Fibroblast of pulmonary artery (primary cell): ENCODE measurements around the gene SLC4A5.

Experiments used
- DNase-seq: peaks from one replicate; pipeline ENCODE4 v3.0.0-alpha.2; 2010; ENCODE audit warnings: low read depth
- H3K4me3 ChIP-seq: replicated peaks from 2 replicates; pipeline ENCODE4 v1.5.1; 2011; ENCODE audit warnings: low read depth, mild to moderate bottlenecking, control low read depth, low read length, moderate library complexity
- TF ChIP-seq, protein P1 (sequence below): IDR thresholded peaks from 2 replicates; pipeline ENCODE4 v1.5.1; 2011; ENCODE audit warnings: mild to moderate bottlenecking, control low read depth, low read length, inconsistent platforms; ENCODE audit errors: missing control alignments

SLC4A5 gene

DNA sequence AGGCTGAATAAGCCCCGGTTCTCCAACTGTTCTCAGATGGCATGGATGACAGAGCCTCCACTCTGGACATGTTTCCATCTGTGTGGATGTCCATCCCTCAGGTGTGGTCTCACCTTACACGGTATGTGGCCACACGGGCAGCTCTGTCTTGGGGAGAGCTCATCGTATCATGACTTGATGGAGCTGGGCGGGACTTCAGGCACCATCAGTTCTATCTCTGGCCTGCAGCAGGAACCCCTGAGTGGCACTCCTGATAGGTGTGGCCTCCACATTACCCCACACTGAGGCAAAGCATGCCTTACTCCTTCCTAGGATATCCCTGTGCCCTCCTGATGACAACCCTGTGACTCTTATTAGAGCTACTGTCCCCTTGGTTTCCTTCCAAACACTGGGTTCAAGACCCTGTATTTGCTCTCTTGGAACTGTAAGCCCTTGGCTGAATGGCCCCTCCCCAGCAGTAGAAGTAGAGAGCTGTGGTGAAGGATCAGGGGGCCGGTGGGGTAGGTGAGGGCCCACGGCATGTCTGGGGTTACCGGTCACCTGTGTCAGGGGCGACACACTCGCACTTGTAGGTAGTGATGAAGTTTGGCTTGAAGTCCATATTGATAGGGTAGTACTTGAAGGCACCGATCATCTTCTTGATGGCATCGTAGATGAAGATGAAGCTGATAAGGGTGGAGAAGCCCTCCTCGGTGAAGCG lies 96.6 kb downstream of the SLC4A5 start:
- no peak for DNase-seq
- H3K4me3 ChIP-seq: no peak overlapping the region
- TF ChIP-seq, protein P1, sequence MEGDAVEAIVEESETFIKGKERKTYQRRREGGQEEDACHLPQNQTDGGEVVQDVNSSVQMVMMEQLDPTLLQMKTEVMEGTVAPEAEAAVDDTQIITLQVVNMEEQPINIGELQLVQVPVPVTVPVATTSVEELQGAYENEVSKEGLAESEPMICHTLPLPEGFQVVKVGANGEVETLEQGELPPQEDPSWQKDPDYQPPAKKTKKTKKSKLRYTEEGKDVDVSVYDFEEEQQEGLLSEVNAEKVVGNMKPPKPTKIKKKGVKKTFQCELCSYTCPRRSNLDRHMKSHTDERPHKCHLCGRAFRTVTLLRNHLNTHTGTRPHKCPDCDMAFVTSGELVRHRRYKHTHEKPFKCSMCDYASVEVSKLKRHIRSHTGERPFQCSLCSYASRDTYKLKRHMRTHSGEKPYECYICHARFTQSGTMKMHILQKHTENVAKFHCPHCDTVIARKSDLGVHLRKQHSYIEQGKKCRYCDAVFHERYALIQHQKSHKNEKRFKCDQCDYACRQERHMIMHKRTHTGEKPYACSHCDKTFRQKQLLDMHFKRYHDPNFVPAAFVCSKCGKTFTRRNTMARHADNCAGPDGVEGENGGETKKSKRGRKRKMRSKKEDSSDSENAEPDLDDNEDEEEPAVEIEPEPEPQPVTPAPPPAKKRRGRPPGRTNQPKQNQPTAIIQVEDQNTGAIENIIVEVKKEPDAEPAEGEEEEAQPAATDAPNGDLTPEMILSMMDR: no peak

DNA sequence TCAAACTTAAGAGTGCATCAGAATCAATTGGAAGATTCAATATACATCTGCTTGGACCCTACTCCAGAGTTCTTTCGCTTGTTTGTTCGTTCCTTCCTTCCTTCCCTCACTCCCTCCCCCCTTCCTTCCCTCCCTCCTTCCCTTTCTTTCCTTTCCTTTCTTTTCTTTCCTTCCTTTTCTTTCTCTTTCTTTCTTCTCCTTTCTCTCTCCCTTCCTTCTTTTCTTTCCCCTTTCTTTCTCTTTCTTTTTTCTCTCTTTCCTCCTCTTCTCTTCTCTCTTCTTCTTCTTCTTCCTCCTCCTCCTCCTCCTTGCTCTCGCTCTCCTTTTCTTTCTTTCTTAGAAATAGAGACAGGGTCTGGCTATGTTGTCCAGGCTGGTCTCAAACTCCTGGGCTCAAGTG lies 98.9 kb downstream of the SLC4A5 start:
- no peak for DNase-seq
- H3K4me3 ChIP-seq: no peak overlapping the region
- TF ChIP-seq, protein P1: no peak

DNA sequence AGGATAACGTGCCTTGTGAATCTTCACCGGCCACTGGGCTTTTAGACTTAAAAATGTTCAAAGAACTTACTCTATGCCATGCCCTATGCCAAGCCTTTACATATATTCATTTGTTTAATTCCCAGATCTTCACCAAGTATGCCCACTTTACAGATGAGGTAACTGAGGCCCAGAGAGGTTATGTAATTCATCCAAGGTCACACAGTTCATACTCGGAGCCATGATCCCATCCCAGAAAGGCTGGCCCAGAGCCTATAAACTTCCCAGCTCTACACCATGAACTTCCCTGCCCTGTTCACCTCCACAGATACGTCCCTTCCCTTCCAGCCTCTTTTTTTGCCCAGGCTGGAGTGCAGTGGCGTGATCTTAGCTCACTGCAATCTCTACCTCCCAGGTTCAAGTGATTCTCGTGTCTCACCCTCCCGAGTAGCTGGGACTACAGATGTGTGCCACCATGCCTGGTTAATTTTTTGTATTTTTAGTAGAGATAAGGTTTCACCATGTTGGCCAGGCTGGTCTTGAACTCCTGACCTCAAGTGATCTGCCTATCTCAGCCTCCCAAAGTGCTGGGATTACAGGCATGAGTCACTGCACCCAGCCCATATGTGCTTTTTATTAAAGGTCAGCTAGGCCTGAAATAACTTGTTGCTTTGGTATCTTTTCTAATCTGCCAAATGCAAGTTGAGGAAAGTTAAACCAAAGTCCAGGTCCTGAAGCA lies 100.7 kb downstream of the SLC4A5 start:
- no peak for DNase-seq
- TF ChIP-seq, protein P1: no peak

DNA sequence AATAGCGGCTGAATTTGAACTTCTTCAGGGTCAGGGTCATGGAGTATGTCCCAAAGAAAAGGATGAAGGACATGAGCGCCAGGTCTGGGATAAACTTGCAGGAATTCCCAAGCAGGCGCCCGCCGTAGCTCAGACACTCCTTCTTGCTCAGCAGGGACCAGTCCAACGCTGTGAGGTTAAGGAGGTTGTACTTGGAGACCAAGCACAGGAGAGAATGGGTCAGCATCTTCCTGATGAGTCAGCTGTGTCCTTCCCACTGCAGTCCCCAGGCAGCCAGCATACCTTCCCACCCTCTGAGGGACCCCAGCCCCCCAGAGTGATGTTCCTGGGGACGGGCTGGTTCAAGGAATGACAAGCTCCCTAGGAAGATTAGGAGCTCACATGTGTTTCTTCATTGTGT lies 103.9 kb downstream of the SLC4A5 start:
- TF ChIP-seq, protein P1: no peak
- H3K4me3 ChIP-seq: no peak overlapping the region
- no peak for DNase-seq

More for the DNA sequence above, 100.7 kb downstream of the SLC4A5 start:
- H3K4me3 ChIP-seq: no peak overlapping the region

DNA sequence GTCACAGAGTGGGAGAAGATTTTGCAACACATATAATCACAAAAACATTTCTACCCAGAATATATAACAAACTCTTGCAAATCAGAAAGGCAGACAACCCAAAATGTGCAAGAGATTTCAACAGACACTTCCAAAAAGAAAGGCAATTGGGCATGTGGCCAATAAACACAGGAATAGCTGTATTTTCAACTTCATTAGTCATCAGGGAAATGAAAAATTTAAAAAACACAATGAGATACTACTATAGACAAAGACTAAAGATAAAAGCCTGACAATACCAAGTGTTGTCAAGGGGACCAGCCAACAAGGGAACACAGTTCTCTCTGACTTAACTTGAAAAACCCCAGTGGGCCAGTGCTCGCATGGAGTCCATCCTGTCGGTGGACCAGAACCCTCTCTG lies 104.3 kb downstream of the SLC4A5 start:
- H3K4me3 ChIP-seq: no peak overlapping the region
- TF ChIP-seq, protein P1: no peak
- peak; percentile 90 for DNase-seq

DNA sequence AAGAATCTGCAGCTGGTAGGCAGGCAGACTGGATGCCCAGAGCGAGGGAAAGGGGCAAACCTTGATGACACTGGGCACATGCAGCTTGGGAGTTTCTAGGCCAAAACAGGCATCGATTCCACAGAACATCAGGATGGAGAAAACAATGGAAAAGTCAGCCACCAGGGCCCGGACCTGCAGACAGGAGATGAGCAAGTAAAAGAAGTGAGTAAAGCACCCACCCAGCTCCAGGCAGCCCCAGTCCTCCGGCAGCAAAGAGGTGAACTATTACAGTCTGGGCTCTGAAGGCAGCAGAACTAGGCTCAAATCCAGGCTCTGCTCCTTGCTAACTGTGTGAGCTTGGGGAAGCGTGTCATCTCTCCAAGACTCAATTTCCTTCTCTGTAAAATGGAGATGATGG lies 108.2 kb downstream of the SLC4A5 start:
- no peak for DNase-seq
- TF ChIP-seq, protein P1: no peak
- no peak overlapping the region for H3K4me3 ChIP-seq
